K562 (cell line): ENCODE results near the gene SLC25A45. TPM values are rescaled to one million over a fixed set of nuclear protein-coding genes. Genes with fewer than 3 reads are reported as not detected.

Experiments used
- CEBPG ChIP-seq, 3 experiments: fragments of 200-800 bp in 1 of 3; sonication (Bioruptor generic) in 1 of 3; sonication (generic) in 1 of 3; formaldehyde crosslinking in 1 of 3; IDR thresholded peaks in 2 of 3; conservative IDR thresholded peaks in 1 of 3; 2 replicates each; pipeline versions ENCODE4 v1.6.1 to v1.8.0; 2016 to 2022; ENCODE audit warnings: missing compliant biosample characterization in 2 of 3, missing genetic modification characterization in 2 of 3, mild to moderate bottlenecking in 1 of 3, missing genetic modification reagents in 1 of 3
- DPF2 ChIP-seq: fragments of 450-650 bp; IDR thresholded peaks from 2 replicates; pipeline ENCODE4 v1.6.1; 2016
- HMGXB4 ChIP-seq: sonication (generic); formaldehyde crosslinking; IDR thresholded peaks from 2 replicates; pipeline ENCODE4 v1.8.1; 2023; ENCODE audit warnings: mild to moderate bottlenecking, missing genetic modification reagents
- SMARCE1 ChIP-seq: fragments of 450-650 bp; IDR thresholded peaks from 2 replicates; pipeline ENCODE4 v1.7.1; 2016; ENCODE audit warnings: mild to moderate bottlenecking
- SRF ChIP-seq, 2 experiments: fragments of 250-450, 450-650 bp in 1 of 2; sonication (Bioruptor Pico) in 1 of 2; sonication (generic) in 1 of 2; formaldehyde crosslinking; IDR thresholded peaks; 2 replicates each; pipeline versions ENCODE4 v1.5.0 to v1.5.1; 2020 to 2022; ENCODE audit warnings: mild to moderate bottlenecking in 1 of 2, missing genetic modification reagents in 1 of 2
- THAP12 ChIP-seq: fragments of 250-450 bp; sonication (Bioruptor Pico); IDR thresholded peaks from 2 replicates; pipeline ENCODE4 v1.9.0; 2021; ENCODE audit warnings: mild to moderate bottlenecking, inconsistent platforms
- ZNF134 ChIP-seq: fragments of 250-450 bp; sonication (Bioruptor Pico); conservative IDR thresholded peaks from 2 replicates; pipeline ENCODE4 v1.4.0; 2020
- polyA plus RNA-seq, 8 experiments: library from polyadenylated mRNA; depleted of rRNA in 4 of 8; stranded (reverse) in 5 of 8; unstranded in 3 of 8; fragments of >200 nt; fragmentation: Nextera tagmentation in 2 of 8; fragmentation: Illumina TruSeq in 1 of 8; extraction: Ambion mirVana in 2 of 8; extraction: Trizol in 1 of 8; gene quantifications; 2 replicates each; pipeline versions ENCODE4 v1.2.1 to v1.2.3, GENCODE V29; 2011 to 2014; ENCODE audit warnings: inconsistent platforms in 1 of 8, missing spikeins in 1 of 8
- total RNA-seq, 7 experiments: library from RNA; depleted of rRNA in 6 of 7; stranded (reverse); fragments of >200 nt in 6 of 7; fragmentation: Illumina TruSeq in 2 of 7; extraction: Trizol in 2 of 7; gene quantifications; 2 replicates each; pipeline versions ENCODE4 v1.2.1 to v1.2.3, GENCODE V29; 2011 to 2021; ENCODE audit warnings: low replicate concordance in 1 of 7
- TF ChIP-seq, protein P1 (sequence below), 2 experiments: fragments of 450-650 bp; IDR thresholded peaks; 2 replicates each; pipeline ENCODE4 v1.6.1; 2018; ENCODE audit warnings: mild to moderate bottlenecking in 2 of 2, low read depth in 1 of 2; ENCODE audit not compliant: partially characterized antibody in 2 of 2
- TF ChIP-seq, protein P2 (sequence below): sonication (generic); formaldehyde crosslinking; IDR thresholded peaks from 2 replicates; pipeline ENCODE4 v1.8.1; 2023; ENCODE audit warnings: missing genetic modification reagents, mild to moderate bottlenecking, borderline replicate concordance

SLC25A45 gene
- total and polyA plus RNA-seq, 9 of the 15 experiments (the other 6 are each of a cell fraction or from before 2014, with no cell fraction given): 0.15 to 2.3 (median 0.68) TPM

GRCh38 chr11:65424205-65425104 is 42.0 kb upstream of the SLC25A45 start (continued):
- TF ChIP-seq SRF (CRISPR knock-in tag; IDR thresholded peaks at IDR 0.05) (0 out of 4 replicates have a peak, but pooled peaks of 1 of the 2 experiments have one; percentile 43), DPF2 (no peak), ZNF134 (CRISPR knock-in tag) (peak; percentile 54; the same call in 1 of the 2 replicates), SMARCE1 (no peak), CEBPG (CRISPR knock-in tag; IDR thresholded peaks at IDR 0.05) (no peak), CEBPG (tag; conservative IDR thresholded peaks at IDR 0.05 in 1 of 2, IDR thresholded peaks at IDR 0.05 in 1 of 2) (no peak), HMGXB4 (no peak), THAP12 (CRISPR knock-in tag) (no peak)
- TF ChIP-seq, protein P1, sequence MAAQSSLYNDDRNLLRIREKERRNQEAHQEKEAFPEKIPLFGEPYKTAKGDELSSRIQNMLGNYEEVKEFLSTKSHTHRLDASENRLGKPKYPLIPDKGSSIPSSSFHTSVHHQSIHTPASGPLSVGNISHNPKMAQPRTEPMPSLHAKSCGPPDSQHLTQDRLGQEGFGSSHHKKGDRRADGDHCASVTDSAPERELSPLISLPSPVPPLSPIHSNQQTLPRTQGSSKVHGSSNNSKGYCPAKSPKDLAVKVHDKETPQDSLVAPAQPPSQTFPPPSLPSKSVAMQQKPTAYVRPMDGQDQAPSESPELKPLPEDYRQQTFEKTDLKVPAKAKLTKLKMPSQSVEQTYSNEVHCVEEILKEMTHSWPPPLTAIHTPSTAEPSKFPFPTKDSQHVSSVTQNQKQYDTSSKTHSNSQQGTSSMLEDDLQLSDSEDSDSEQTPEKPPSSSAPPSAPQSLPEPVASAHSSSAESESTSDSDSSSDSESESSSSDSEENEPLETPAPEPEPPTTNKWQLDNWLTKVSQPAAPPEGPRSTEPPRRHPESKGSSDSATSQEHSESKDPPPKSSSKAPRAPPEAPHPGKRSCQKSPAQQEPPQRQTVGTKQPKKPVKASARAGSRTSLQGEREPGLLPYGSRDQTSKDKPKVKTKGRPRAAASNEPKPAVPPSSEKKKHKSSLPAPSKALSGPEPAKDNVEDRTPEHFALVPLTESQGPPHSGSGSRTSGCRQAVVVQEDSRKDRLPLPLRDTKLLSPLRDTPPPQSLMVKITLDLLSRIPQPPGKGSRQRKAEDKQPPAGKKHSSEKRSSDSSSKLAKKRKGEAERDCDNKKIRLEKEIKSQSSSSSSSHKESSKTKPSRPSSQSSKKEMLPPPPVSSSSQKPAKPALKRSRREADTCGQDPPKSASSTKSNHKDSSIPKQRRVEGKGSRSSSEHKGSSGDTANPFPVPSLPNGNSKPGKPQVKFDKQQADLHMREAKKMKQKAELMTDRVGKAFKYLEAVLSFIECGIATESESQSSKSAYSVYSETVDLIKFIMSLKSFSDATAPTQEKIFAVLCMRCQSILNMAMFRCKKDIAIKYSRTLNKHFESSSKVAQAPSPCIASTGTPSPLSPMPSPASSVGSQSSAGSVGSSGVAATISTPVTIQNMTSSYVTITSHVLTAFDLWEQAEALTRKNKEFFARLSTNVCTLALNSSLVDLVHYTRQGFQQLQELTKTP (IDR thresholded peaks at IDR 0.05; ENCODE audit: low read depth in 1 of 2, partially characterized antibody in 2 of 2): peak; percentile 38 to 64
- TF ChIP-seq, protein P2, sequence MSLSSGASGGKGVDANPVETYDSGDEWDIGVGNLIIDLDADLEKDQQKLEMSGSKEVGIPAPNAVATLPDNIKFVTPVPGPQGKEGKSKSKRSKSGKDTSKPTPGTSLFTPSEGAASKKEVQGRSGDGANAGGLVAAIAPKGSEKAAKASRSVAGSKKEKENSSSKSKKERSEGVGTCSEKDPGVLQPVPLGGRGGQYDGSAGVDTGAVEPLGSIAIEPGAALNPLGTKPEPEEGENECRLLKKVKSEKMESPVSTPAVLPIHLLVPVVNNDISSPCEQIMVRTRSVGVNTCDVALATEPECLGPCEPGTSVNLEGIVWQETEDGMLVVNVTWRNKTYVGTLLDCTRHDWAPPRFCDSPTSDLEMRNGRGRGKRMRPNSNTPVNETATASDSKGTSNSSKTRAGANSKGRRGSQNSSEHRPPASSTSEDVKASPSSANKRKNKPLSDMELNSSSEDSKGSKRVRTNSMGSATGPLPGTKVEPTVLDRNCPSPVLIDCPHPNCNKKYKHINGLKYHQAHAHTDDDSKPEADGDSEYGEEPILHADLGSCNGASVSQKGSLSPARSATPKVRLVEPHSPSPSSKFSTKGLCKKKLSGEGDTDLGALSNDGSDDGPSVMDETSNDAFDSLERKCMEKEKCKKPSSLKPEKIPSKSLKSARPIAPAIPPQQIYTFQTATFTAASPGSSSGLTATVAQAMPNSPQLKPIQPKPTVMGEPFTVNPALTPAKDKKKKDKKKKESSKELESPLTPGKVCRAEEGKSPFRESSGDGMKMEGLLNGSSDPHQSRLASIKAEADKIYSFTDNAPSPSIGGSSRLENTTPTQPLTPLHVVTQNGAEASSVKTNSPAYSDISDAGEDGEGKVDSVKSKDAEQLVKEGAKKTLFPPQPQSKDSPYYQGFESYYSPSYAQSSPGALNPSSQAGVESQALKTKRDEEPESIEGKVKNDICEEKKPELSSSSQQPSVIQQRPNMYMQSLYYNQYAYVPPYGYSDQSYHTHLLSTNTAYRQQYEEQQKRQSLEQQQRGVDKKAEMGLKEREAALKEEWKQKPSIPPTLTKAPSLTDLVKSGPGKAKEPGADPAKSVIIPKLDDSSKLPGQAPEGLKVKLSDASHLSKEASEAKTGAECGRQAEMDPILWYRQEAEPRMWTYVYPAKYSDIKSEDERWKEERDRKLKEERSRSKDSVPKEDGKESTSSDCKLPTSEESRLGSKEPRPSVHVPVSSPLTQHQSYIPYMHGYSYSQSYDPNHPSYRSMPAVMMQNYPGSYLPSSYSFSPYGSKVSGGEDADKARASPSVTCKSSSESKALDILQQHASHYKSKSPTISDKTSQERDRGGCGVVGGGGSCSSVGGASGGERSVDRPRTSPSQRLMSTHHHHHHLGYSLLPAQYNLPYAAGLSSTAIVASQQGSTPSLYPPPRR (CRISPR knock-in tag): no peak
